CD14-positive monocyte (primary cell): ENCODE data around the gene STXBP5. TPM values are rescaled to one million over a fixed set of nuclear protein-coding genes. Genes with fewer than 3 reads are reported as not detected.

Experiments used
- DNase-seq, 3 donors: peaks; one replicate each; pipeline ENCODE4 v3.0.0-alpha.2; 2011 to 2022
- H2AFZ ChIP-seq: 2 replicates; pipeline ENCODE4 v1.6.0; 2012; ENCODE audit warnings: mild to moderate bottlenecking, low read depth, low read length, inconsistent platforms; ENCODE audit not compliant: insufficient read depth, poor library complexity, severe bottlenecking
- H3K27ac ChIP-seq, 2 donors: 1 replicate in 1 of 2; 2 replicates in 1 of 2; pipeline ENCODE4 v1.5.1; 2012 to 2013; ENCODE audit warnings: low read length in 2 of 2, control low read depth in 1 of 2, inconsistent platforms in 1 of 2, low read depth in 1 of 2, mild to moderate bottlenecking in 1 of 2
- H3K27me3 ChIP-seq, 2 donors: one replicate each; pipeline versions ENCODE4 v1.6.0 to v1.6.1; 2011 to 2013; ENCODE audit warnings: low read length in 2 of 2; ENCODE audit not compliant: control insufficient read depth in 2 of 2, insufficient read depth in 2 of 2
- H3K36me3 ChIP-seq, 2 donors: replicated peaks in 1 of 2; 1 replicate in 1 of 2; 2 replicates in 1 of 2; pipeline versions ENCODE4 v1.5.1 to v1.6.1; 2012 to 2013; ENCODE audit warnings: low read length in 2 of 2, control low read depth in 1 of 2, inconsistent platforms in 1 of 2, mild to moderate bottlenecking in 1 of 2; ENCODE audit not compliant: insufficient read depth in 2 of 2, control insufficient read depth in 1 of 2
- H3K4me1 ChIP-seq, 2 donors: 1 replicate in 1 of 2; 2 replicates in 1 of 2; pipeline versions ENCODE4 v1.5.1 to v1.6.1; 2012 to 2013; ENCODE audit warnings: low read length in 2 of 2, control low read depth in 1 of 2, inconsistent platforms in 1 of 2, mild to moderate bottlenecking in 1 of 2, moderate library complexity in 1 of 2; ENCODE audit not compliant: insufficient read depth in 2 of 2, control insufficient read depth in 1 of 2
- H3K4me2 ChIP-seq: replicated peaks from 2 replicates; pipeline ENCODE3; 2012; ENCODE audit warnings: low read length, moderate library complexity, mild to moderate bottlenecking; ENCODE audit not compliant: poor library complexity, severe bottlenecking; ENCODE audit errors: extremely low read depth
- H3K4me3 ChIP-seq, 3 experiments: fragments of 200-600 bp in 1 of 3; sonication (generic) in 1 of 3; replicated peaks in 1 of 3; 1 replicate in 2 of 3; 2 replicates in 1 of 3; pipeline ENCODE4 v1.5.1; 2011 to 2013; ENCODE audit warnings: low read length in 3 of 3, mild to moderate bottlenecking in 3 of 3, control low read depth in 2 of 3, low read depth in 2 of 3, inconsistent platforms in 1 of 3, moderate library complexity in 1 of 3
- H3K79me2 ChIP-seq: 2 replicates; pipeline ENCODE4 v1.6.0; 2012; ENCODE audit warnings: mild to moderate bottlenecking, control low read depth, inconsistent platforms, low read length, moderate library complexity; ENCODE audit not compliant: insufficient read depth
- H3K9ac ChIP-seq: 2 replicates; pipeline ENCODE4 v1.6.0; 2017; ENCODE audit warnings: low read length, mild to moderate bottlenecking; ENCODE audit not compliant: insufficient read depth, poor library complexity, severe bottlenecking
- H3K9me3 ChIP-seq, 2 donors: replicated peaks in 1 of 2; 1 replicate in 1 of 2; 2 replicates in 1 of 2; pipeline versions ENCODE4 v1.5.1 to v1.6.1; 2012 to 2013; ENCODE audit warnings: low read length in 2 of 2, control low read depth in 1 of 2; ENCODE audit not compliant: control insufficient read depth in 1 of 2, insufficient read depth in 1 of 2
- H4K20me1 ChIP-seq: 2 replicates; pipeline ENCODE4 v1.6.0; 2012; ENCODE audit warnings: mild to moderate bottlenecking, low read length, control low read depth, moderate library complexity; ENCODE audit not compliant: insufficient read depth
- H3K27ac Mint-ChIP-seq, 7 donors: one replicate each; pipeline ENCODE4 v1.8.0; 2020; ENCODE audit warnings: mild to moderate bottlenecking in 7 of 7, mixed read lengths in 7 of 7, moderate library complexity in 6 of 7, inconsistent platforms in 2 of 7
- H3K27me3 Mint-ChIP-seq, 3 donors: one replicate each; pipeline ENCODE4 v1.8.0; 2021 to 2022; ENCODE audit warnings: low read depth in 3 of 3, mild to moderate bottlenecking in 3 of 3, mixed read lengths in 3 of 3, moderate library complexity in 3 of 3, inconsistent platforms in 1 of 3
- H3K36me3 Mint-ChIP-seq, 2 donors: one replicate each; pipeline ENCODE4 v1.8.0; 2020; ENCODE audit warnings: mixed read lengths in 2 of 2, inconsistent platforms in 1 of 2, mild to moderate bottlenecking in 1 of 2
- H3K4me1 Mint-ChIP-seq: one replicate; pipeline ENCODE4 v1.8.0; 2020; ENCODE audit warnings: mild to moderate bottlenecking, mixed read lengths
- H3K4me3 Mint-ChIP-seq, 2 donors: one replicate each; pipeline ENCODE4 v1.8.0; 2020; ENCODE audit warnings: mild to moderate bottlenecking in 2 of 2, mixed read lengths in 2 of 2, moderate library complexity in 1 of 2
- H3K9me3 Mint-ChIP-seq, 7 donors: one replicate each; pipeline ENCODE4 v1.8.0; 2020 to 2022; ENCODE audit warnings: mixed read lengths in 7 of 7, mild to moderate bottlenecking in 6 of 7, moderate library complexity in 6 of 7, inconsistent platforms in 2 of 7
- CTCF ChIP-seq: fragments of 200-600 bp; IDR thresholded peaks from one replicate; pipeline ENCODE4 v1.8.0; 2022; ENCODE audit warnings: antibody characterized with exemption, mild to moderate bottlenecking
- intact Hi-C, 2 donors: fragments of 100-400 bp; cut with micrococcal nuclease; formaldehyde crosslinking; loops; one replicate each; pipeline versions ENCODE4 v1.15.0 to v1.15.1; 2023
- polyA plus RNA-seq, 3 donors: library from polyadenylated mRNA; depleted of rRNA in 1 of 3; unstranded in 2 of 3; stranded (reverse) in 1 of 3; fragments of 300-500 nt in 2 of 3; fragments of >200 nt in 1 of 3; fragmentation: Illumina TruSeq in 2 of 3; gene quantifications; 1 replicate in 2 of 3; 2 replicates in 1 of 3; pipeline ENCODE4 v1.2.3, GENCODE V29; 2012 to 2021

Gene STXBP5
- polyA plus RNA-seq, 3 donors: 1.5 to 8.8 (median 2.0) TPM

- H3K36me3 Mint-ChIP-seq: peaks cover 58 to 74% of the 10 kb centered on the region in 2 donors
- H3K27ac Mint-ChIP-seq: no peak overlapping the region
- no peak for TF ChIP-seq CTCF
These were observed 64.0 kb downstream of the STXBP5 start for GRCh38 chr6:147268254-147268653.

GRCh38 chr6:147274012-147274411 is 69.8 kb downstream of the STXBP5 start:
- peaks cover 46 to 68% of the 10 kb centered on the region in 2 donors for H3K36me3 Mint-ChIP-seq
- Histone ChIP-seq H3K9me3 (no peaks in the 10 kb centered on the region), H3K79me2 (no peaks in the 10 kb centered on the region), H3K27me3 (no peaks in the 10 kb centered on the region), H4K20me1 (no peaks in the 10 kb centered on the region), H3K4me2 (no peak overlapping the region), H2AFZ (no peak overlapping the region), H3K9ac (no peak overlapping the region), H3K27ac (no peak overlapping the region), H3K36me3 (peaks cover 14 to 38% of the 10 kb centered on the region in 2 donors), H3K4me1 (no peaks in the 10 kb centered on the region), H3K4me3 (no peak overlapping the region)
- DNase-seq: no peak
- H3K4me3 Mint-ChIP-seq: no peak overlapping the region
- intact Hi-C loops: no loop called here
- TF ChIP-seq CTCF: no peak
- peak overlapping the region in 1 of 7 donors; percentile 27 for H3K27ac Mint-ChIP-seq
- H3K9me3 Mint-ChIP-seq: peaks cover 0 to 2% (median 1%) of the 10 kb centered on the region in 7 donors
- no peaks in the 10 kb centered on the region for H3K4me1 Mint-ChIP-seq
- H3K27me3 Mint-ChIP-seq: no peaks in the 10 kb centered on the region

More at GRCh38 chr6:147268254-147268653, 64.0 kb downstream of the STXBP5 start:
- H3K9ac ChIP-seq: no peak overlapping the region
- no peaks in the 10 kb centered on the region for H4K20me1 ChIP-seq
- peaks cover 0 to 2% (median 1%) of the 10 kb centered on the region in 7 donors for H3K9me3 Mint-ChIP-seq
- H3K79me2 ChIP-seq: no peaks in the 10 kb centered on the region
- no peaks in the 10 kb centered on the region for H3K27me3 ChIP-seq
- no peaks in the 10 kb centered on the region for H3K27me3 Mint-ChIP-seq
- no peak for DNase-seq
- H3K4me3 ChIP-seq: no peak overlapping the region
- intact Hi-C loops: no loop called here
- no peaks in the 10 kb centered on the region for H3K4me1 Mint-ChIP-seq
- no peaks in the 10 kb centered on the region for H3K9me3 ChIP-seq
- H3K27ac ChIP-seq: no peak overlapping the region
- no peak overlapping the region for H2AFZ ChIP-seq
- H3K4me2 ChIP-seq: no peak overlapping the region
- peaks cover 29 to 69% of the 10 kb centered on the region in 2 donors for H3K36me3 ChIP-seq
- H3K4me1 ChIP-seq: no peaks in the 10 kb centered on the region
- no peak overlapping the region for H3K4me3 Mint-ChIP-seq
